Activated naive CD4-positive, alpha-beta T cell treated with anti-CD3 and anti-CD28 coated beads, Interleukin-2, amount 50 U/mL, for 24 hours (primary cell): ENCODE results near the gene STAB2.

Experiments used
- H3K27ac Mint-ChIP-seq: one replicate; pipeline ENCODE4 v1.8.0; 2021; ENCODE audit warnings: mild to moderate bottlenecking, mixed read lengths
- H3K27me3 Mint-ChIP-seq: one replicate; pipeline ENCODE4 v1.8.0; 2021; ENCODE audit warnings: mixed read lengths
- H3K36me3 Mint-ChIP-seq: one replicate; pipeline ENCODE4 v1.8.0; 2021; ENCODE audit warnings: mixed read lengths
- H3K4me1 Mint-ChIP-seq: one replicate; pipeline ENCODE4 v1.8.0; 2021; ENCODE audit warnings: mixed read lengths
- H3K4me3 Mint-ChIP-seq: one replicate; pipeline ENCODE4 v1.8.0; 2021; ENCODE audit warnings: mild to moderate bottlenecking, mixed read lengths
- H3K9me3 Mint-ChIP-seq: one replicate; pipeline ENCODE4 v1.8.0; 2021; ENCODE audit warnings: mixed read lengths

STAB2 gene

GRCh38 chr12:103569278-103569677, 17.8 kb upstream of the STAB2 start:
- H3K27me3 Mint-ChIP-seq = peaks cover 43% of the 10 kb centered on the region
- no peak overlapping the region for H3K27ac Mint-ChIP-seq
- peaks cover 41% of the 10 kb centered on the region for H3K9me3 Mint-ChIP-seq
- H3K4me1 Mint-ChIP-seq = no peaks in the 10 kb centered on the region
- peaks cover 4% of the 10 kb centered on the region for H3K36me3 Mint-ChIP-seq
- no peak overlapping the region for H3K4me3 Mint-ChIP-seq

- peaks cover 23% of the 10 kb centered on the region for H3K9me3 Mint-ChIP-seq
- no peaks in the 10 kb centered on the region for H3K36me3 Mint-ChIP-seq
- no peak overlapping the region for H3K4me3 Mint-ChIP-seq
- peaks cover 51% of the 10 kb centered on the region for H3K27me3 Mint-ChIP-seq
- peaks cover 4% of the 10 kb centered on the region for H3K4me1 Mint-ChIP-seq
- H3K27ac Mint-ChIP-seq = no peak overlapping the region
Measured at GRCh38 chr12:103571286-103571685, 15.8 kb upstream of the STAB2 start.

- Mint-ChIP-seq H3K27ac (no peak overlapping the region), H3K4me3 (no peak overlapping the region), H3K36me3 (no peaks in the 10 kb centered on the region), H3K4me1 (peaks cover 4% of the 10 kb centered on the region), H3K27me3 (peaks cover 53% of the 10 kb centered on the region), H3K9me3 (peaks cover 12% of the 10 kb centered on the region)
Measured at GRCh38 chr12:103572312-103573045, 14.6 kb upstream of the STAB2 start.

GRCh38 chr12:103573185-103573584, 13.9 kb upstream of the STAB2 start:
- H3K36me3 Mint-ChIP-seq = no peaks in the 10 kb centered on the region
- no peak overlapping the region for H3K4me3 Mint-ChIP-seq
- no peak overlapping the region for H3K27ac Mint-ChIP-seq
- peaks cover 4% of the 10 kb centered on the region for H3K4me1 Mint-ChIP-seq
- peaks cover 4% of the 10 kb centered on the region for H3K9me3 Mint-ChIP-seq
- peaks cover 47% of the 10 kb centered on the region for H3K27me3 Mint-ChIP-seq

GRCh38 chr12:103578926-103579325, 8.1 kb upstream of the STAB2 start:
- peaks cover 17% of the 10 kb centered on the region for H3K27me3 Mint-ChIP-seq

GRCh38 chr12:103580026-103580425, 7.0 kb upstream of the STAB2 start:
- no peaks in the 10 kb centered on the region for H3K36me3 Mint-ChIP-seq
- peaks cover 4% of the 10 kb centered on the region for H3K4me1 Mint-ChIP-seq
- no peaks in the 10 kb centered on the region for H3K9me3 Mint-ChIP-seq
- no peak overlapping the region for H3K27ac Mint-ChIP-seq
- H3K4me3 Mint-ChIP-seq = no peak overlapping the region
- peaks cover 18% of the 10 kb centered on the region for H3K27me3 Mint-ChIP-seq

More at GRCh38 chr12:103578926-103579325, 8.1 kb upstream of the STAB2 start:
- Mint-ChIP-seq H3K36me3 (no peaks in the 10 kb centered on the region), H3K27ac (no peak overlapping the region), H3K9me3 (no peaks in the 10 kb centered on the region), H3K4me3 (no peak overlapping the region), H3K4me1 (peaks cover 4% of the 10 kb centered on the region)

- Mint-ChIP-seq H3K9me3 (no peaks in the 10 kb centered on the region), H3K4me3 (no peak overlapping the region), H3K36me3 (no peaks in the 10 kb centered on the region)
Measured at GRCh38 chr12:103583008-103583407, 4.1 kb upstream of the STAB2 start.

GRCh38 chr12:103586132-103586531, 941 bp upstream of the STAB2 start:
- Mint-ChIP-seq H3K27me3 (peaks cover 12% of the 10 kb centered on the region), H3K36me3 (no peaks in the 10 kb centered on the region), H3K9me3 (no peaks in the 10 kb centered on the region), H3K27ac (no peak overlapping the region), H3K4me1 (no peaks in the 10 kb centered on the region), H3K4me3 (no peak overlapping the region)

More at GRCh38 chr12:103583008-103583407, 4.1 kb upstream of the STAB2 start:
- Mint-ChIP-seq H3K27me3 (peaks cover 12% of the 10 kb centered on the region), H3K27ac (no peak overlapping the region), H3K4me1 (no peaks in the 10 kb centered on the region)

- no peak overlapping the region for H3K4me3 Mint-ChIP-seq
- H3K9me3 Mint-ChIP-seq = peaks cover 5% of the 10 kb centered on the region
- H3K27me3 Mint-ChIP-seq = peaks cover 11% of the 10 kb centered on the region
- no peaks in the 10 kb centered on the region for H3K36me3 Mint-ChIP-seq
- no peak overlapping the region for H3K27ac Mint-ChIP-seq
- no peaks in the 10 kb centered on the region for H3K4me1 Mint-ChIP-seq
Measured at GRCh38 chr12:103588680-103589079, 1.6 kb downstream of the STAB2 start.

GRCh38 chr12:103589517-103589916, 2.4 kb downstream of the STAB2 start:
- H3K36me3 Mint-ChIP-seq = no peaks in the 10 kb centered on the region
- no peaks in the 10 kb centered on the region for H3K4me1 Mint-ChIP-seq
- H3K27me3 Mint-ChIP-seq = peaks cover 8% of the 10 kb centered on the region
- H3K4me3 Mint-ChIP-seq = no peak overlapping the region
- H3K27ac Mint-ChIP-seq = no peak overlapping the region
- H3K9me3 Mint-ChIP-seq = peaks cover 5% of the 10 kb centered on the region

GRCh38 chr12:103590271-103590670, 3.2 kb downstream of the STAB2 start:
- peaks cover 5% of the 10 kb centered on the region for H3K9me3 Mint-ChIP-seq
- no peak overlapping the region for H3K27ac Mint-ChIP-seq
- H3K4me3 Mint-ChIP-seq = no peak overlapping the region
- no peaks in the 10 kb centered on the region for H3K36me3 Mint-ChIP-seq
- no peaks in the 10 kb centered on the region for H3K4me1 Mint-ChIP-seq
- H3K27me3 Mint-ChIP-seq = peaks cover 8% of the 10 kb centered on the region

- Mint-ChIP-seq H3K4me1 (no peaks in the 10 kb centered on the region), H3K4me3 (no peak overlapping the region), H3K27me3 (peaks cover 5% of the 10 kb centered on the region), H3K27ac (no peak overlapping the region), H3K36me3 (no peaks in the 10 kb centered on the region), H3K9me3 (peaks cover 5% of the 10 kb centered on the region)
Measured at GRCh38 chr12:103596981-103597380, 9.9 kb downstream of the STAB2 start.

- H3K27me3 Mint-ChIP-seq = peaks cover 7% of the 10 kb centered on the region
- H3K9me3 Mint-ChIP-seq = no peaks in the 10 kb centered on the region
- H3K4me1 Mint-ChIP-seq = no peaks in the 10 kb centered on the region
- no peaks in the 10 kb centered on the region for H3K36me3 Mint-ChIP-seq
- H3K27ac Mint-ChIP-seq = no peak overlapping the region
- H3K4me3 Mint-ChIP-seq = no peak overlapping the region
Measured at GRCh38 chr12:103599274-103599673, 12.2 kb downstream of the STAB2 start.

GRCh38 chr12:103600967-103601728, 14.1 kb downstream of the STAB2 start:
- no peaks in the 10 kb centered on the region for H3K36me3 Mint-ChIP-seq
- no peak overlapping the region for H3K27ac Mint-ChIP-seq
- no peaks in the 10 kb centered on the region for H3K9me3 Mint-ChIP-seq
- no peak overlapping the region for H3K4me3 Mint-ChIP-seq
- H3K4me1 Mint-ChIP-seq = no peaks in the 10 kb centered on the region
- H3K27me3 Mint-ChIP-seq = peaks cover 5% of the 10 kb centered on the region

GRCh38 chr12:103620395-103620794, 33.3 kb downstream of the STAB2 start:
- Mint-ChIP-seq H3K27me3 (peaks cover 6% of the 10 kb centered on the region), H3K4me3 (no peak overlapping the region), H3K9me3 (no peaks in the 10 kb centered on the region), H3K36me3 (no peaks in the 10 kb centered on the region), H3K4me1 (no peaks in the 10 kb centered on the region), H3K27ac (no peak overlapping the region)

- peaks cover 1% of the 10 kb centered on the region for H3K27me3 Mint-ChIP-seq
- H3K4me1 Mint-ChIP-seq = no peaks in the 10 kb centered on the region
- no peak overlapping the region for H3K4me3 Mint-ChIP-seq
- H3K36me3 Mint-ChIP-seq = no peaks in the 10 kb centered on the region
- no peak overlapping the region for H3K27ac Mint-ChIP-seq
- no peaks in the 10 kb centered on the region for H3K9me3 Mint-ChIP-seq
Measured at GRCh38 chr12:103623716-103624115, 36.6 kb downstream of the STAB2 start.
